Measurements from ENCODE around the gene ABI2.
A peak's percentile ranks its signal among the peaks of the same experiment; 100 is the strongest.
"Not testable (repeated sequence)": the region's sequence is repeated elsewhere in the genome, so short reads cannot be mapped to it uniquely, and the experiment has no call there.

The ABI2 gene

DNA sequence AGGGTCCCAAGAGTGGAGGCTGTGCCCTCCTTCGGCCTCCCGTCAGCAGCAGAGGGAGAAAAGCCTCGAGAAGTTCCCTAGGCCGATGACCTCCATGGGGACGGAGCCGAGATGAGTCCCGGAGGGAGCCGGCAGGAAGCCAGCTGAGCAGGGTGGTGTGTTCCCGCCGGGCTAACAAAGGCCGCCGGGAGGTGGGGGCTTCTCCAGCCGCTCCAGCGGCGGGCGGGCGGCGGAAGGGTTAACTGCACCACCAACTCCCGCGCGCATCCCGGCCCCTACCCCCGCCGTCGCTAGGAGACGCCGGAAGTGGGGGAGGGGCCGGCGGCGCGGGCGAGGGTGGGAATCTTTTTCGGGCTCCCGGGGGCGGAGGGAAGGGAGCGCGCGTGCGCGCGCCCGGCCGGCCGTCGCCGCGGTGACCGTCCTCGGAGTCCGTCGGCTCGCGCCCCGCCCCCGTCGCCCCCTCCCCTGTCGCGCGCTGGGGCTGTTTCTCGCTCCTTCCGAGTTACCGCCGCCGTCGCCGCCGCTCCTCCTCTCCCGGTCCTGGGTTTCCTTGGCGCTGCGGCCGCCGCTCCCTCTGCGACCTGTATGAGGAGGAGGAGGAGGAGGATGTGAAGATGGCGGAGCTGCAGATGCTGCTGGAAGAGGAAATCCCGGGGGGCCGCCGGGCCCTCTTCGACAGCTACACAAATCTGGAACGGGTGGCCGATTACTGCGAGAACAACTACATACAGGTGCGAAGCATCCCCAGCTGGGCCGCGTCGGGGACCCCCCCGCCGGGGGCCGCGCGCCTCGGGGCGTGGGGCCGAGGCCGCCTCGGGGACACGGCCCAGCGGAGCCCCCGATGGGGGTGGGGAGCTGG is at the start of gene ABI2:
ABI2 (plus strand) TSS at position 494 of the 859 bp plus-strand sequence; CDS start at position 615, 121 bp downstream.
- peak; percentile 92 for DNase-seq

DNA sequence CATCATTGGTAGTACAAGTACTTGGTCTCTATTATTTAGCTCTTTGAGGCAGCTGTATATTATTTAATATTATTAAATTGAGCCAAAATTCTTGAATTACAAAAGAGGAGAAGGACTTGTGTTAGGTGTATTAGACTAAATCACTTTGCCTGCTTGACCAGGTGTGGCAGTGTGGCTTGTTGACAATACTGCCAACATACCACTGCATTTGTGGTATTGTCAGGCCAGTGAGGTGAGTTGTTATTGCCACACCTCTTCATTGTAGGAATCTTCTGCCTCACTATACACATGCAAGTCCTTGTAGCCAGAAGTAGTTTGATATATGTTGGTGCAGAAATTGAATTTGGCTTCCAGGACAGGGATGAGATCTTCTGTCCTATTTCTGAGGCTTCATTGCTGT is 48.9 kb upstream of the ABI2 start:
- DNase-seq: no peak

DNA sequence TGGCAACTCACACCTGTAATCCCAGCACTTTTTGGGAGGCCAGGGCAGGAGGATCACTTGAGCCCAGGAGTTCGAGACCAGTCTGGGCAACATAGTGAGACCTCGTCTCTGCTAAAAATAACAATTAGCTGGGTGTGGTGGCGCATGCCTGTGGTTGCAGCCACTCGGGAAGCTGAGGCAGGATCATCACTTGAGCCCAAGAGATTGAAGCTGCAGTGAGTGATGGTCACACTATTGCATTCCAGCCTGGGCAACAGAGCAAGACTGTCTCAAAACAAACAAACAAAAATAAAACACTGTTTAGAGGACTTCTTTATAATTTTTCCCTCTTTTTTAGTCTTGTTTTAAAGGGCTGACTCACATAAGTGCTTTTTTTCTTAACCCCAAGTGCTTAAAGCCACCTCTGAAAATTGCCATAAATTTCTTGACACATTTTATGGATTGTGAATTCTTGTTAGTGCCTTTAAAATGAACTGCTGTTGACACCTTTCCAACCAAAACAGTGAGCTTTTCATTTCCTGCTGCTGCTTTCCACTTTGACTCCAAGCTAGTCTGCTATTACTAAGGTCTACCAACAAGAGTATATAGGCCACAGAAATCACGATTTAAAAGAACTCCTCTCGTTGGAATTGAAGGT is 47.6 kb upstream of the ABI2 start:
- no peak for DNase-seq

DNA sequence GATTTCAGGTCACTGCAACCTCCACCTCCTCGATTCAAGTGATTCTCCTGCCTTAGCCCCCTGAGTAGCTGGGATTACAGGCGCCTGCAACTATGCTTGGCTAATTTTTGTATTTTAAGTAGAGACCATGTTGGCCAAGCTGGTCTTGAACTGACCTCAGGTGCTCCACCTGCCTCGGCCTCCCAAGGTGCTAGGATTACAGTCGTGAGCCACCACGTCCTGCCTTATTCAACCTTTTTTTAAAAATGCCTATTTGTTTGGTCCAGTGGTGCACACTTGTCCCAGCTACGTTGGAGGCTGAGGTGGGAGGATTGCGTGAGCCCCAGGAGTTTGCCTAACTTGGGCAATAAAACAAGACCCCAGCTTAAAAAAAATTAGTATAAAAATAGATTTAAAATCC is 46.1 kb upstream of the ABI2 start:
- no peak for DNase-seq

DNA sequence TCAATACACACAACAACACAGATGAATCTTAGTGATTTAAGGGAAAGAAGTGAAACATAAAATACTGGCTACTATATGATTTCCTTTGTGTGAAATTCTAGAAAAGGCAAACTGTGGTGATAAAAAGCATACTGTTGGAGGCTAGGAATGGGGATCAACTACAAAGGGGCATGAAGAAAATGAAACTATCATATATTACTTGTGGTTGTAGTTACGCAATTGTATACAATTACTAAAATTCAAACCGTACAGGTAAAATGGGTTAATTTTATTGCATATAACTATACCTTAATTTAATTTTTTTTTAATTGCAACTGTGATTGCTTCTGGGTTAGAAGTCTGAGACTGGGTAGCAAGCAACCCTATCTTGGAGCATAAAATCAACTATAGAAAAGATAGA is 41.7 kb upstream of the ABI2 start:
- DNase-seq: no peak

DNA sequence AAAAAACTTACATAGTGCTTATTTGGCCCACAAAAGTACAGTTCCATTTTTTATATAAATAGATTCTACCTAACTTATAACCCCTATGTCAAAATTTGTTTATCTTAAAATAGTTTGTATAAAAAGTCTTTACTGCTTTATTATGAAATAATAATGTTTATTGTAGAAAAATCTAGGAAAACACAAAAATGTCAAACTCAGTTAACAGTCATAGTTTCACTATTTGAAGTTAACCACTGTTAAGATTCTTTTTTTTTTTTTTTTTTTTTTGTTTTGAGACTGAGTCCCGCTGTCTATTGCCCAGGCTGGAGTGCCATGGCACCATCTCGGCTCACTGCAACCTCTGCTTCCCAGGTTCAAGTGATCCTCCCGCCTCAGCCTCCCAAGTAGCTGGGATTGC is 26.5 kb upstream of the ABI2 start:
- no peak for DNase-seq

DNA sequence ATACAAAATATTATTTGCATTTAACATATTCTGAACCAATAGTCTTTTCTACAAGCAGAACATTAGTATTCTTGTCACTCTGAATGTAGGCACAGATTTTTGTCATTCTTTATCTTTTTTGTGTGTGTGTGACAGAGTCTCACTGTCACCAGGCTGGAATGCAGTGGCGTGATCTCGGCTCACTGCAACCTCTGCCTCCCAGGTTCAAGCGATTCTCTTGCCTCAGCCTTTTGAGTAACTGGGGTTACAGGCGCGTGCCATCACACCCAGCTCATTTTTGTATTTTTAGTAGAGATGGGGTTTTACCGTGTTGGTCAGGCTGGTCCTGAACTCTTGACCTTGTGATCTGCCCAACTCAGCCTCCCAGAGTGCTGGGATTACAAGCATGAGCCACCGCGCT is 25.6 kb upstream of the ABI2 start:
- DNase-seq: not testable (repeated sequence)

DNA sequence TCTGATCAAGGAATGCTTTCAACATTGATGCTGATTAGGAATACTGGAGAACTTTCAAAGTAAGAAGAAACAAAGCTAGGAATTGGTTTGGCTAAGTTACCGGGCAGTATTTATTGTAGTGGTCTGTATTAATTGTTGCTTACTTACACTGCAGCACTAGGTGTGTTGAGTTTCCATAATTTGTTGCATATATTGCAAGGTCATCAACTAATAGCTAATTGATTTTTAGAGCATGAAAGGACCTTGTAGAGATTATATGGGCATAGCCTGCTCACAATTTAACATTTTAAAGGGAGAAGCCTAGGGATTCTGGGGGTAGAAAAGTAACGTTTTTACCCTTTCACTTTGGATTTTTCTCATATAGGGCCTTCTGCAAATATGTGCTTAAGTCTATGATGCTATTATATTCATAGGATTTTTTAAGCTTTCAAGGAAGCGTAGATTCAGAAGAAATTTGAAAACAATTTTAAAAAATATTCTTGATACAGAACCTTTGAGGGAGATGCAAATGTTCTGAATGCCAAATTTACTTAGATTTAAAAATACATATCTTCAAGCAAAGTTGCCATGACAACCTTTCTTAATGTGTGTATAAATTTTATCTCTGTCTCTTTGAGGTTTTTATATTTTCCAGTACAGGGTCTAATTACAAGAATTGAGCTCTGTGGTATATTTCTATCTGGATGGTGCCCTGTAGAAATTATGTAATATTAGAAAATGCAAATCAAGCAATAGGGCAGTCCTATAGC is 17.3 kb upstream of the ABI2 start:
- no peak for DNase-seq

DNA sequence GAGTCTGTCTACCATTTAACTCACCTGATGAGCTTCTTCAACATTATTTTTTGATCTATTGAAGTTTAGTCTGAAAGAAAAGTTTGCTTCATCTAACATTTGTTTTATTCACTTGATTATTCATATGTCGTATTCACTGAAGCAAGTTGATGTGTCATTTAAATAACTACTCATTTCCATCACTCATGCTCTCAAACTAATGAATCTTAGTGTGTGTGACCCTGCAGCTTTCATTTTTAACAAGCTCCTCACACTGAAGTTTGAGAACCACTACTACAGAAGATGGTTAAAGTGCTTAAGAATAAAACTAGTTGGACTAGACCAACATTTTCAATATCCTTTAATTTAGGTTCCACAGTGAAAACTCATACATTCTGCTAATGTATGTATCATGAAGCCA is 1.8 kb upstream of the ABI2 start:
- no peak for DNase-seq

DNA sequence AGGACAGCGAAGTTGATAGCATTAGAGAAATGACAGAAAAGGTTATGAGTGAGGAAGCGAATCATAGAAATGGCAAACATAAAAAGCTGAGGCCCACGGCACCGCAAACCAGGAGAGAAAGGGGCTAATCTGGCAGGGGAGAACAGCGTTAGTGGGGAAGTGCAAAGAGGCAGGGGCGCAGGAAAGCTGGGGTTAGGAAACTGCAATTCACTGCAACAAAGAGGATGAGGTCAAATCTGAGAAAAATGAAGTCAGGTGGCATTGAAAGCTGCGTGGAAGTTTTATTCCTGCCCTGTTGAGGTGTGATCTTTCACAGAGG is 653 bp upstream of the ABI2 start:
- peak in 1 of 2 experiments; percentile 39 for DNase-seq

DNA sequence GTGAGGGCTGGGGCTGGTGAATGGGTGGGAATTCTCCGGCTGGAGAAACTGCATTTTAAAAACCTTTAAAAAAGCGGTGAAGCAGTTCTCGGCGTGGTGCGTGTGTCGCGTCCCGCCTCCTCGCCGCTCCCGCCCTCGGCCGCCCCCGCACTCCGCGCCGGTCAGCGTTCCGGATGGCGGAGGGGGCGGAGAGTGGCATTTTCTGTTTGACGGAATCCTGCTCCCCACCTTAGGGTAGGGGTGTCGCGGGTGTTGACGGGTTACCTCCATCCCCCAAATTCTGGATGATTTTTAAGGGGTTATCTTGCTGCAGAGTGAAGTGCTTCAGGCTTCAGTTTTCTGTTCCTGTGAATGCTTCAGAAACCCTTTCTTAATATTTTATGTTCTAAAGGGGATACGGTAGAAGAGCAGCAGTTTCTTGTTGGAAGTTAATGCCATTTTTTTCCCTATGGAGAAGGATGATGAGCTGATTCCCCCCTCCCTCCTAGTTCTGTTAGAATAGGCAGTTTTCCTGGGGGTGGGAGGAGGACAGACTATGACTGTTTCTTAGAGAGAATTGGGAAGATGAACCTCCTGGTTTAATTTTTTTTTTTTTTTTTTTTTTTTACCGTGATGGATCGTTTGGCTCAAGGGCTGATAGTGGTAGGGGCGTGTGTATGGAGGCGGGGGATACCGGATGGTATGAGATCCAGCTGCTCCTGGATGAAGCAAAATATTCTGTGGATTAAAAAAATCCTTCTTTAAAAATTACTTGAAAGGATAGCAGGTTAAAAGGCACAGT is 756 bp downstream of the ABI2 start:
- DNase-seq: peak in 1 of 2 experiments; percentile 38

DNA sequence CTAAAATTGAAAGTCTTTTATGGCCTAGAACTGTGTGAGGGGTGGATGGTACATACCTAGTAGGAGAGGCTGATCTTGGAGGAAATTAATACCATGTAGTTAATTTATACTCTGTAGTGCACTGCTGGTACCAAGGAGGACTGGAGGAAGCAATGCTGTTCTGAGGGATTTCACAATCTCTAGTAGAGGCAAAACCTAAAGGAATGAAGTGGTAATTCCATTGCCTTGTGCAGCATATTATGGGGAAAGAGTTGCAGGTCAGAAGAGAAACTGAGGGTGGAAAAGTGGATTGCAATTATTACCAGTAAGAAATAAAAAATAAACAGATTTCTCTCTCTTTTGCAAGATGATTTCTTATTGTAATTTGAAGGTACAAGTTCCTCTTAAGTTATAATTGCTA is 2.2 kb downstream of the ABI2 start:
- DNase-seq: no peak

DNA sequence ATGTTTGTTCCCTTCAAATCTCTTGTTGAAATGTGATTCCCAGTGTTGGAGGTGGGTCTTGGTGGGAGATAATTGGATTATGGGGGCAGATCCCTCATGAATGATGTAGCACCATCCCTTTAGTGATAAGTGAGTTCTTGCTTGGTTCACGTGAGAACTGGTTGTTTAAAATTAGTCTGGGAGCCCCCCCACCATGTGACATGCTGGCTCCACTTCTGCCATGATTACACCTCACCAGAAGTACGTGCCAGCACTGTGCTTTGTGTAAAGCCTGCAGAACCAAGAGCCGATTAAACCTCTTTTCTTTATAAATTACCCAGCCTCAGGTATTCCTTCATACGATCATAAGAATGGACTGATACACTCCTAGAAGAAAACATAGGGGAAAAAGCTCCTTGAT is 10.1 kb downstream of the ABI2 start:
- DNase-seq: no peak

DNA sequence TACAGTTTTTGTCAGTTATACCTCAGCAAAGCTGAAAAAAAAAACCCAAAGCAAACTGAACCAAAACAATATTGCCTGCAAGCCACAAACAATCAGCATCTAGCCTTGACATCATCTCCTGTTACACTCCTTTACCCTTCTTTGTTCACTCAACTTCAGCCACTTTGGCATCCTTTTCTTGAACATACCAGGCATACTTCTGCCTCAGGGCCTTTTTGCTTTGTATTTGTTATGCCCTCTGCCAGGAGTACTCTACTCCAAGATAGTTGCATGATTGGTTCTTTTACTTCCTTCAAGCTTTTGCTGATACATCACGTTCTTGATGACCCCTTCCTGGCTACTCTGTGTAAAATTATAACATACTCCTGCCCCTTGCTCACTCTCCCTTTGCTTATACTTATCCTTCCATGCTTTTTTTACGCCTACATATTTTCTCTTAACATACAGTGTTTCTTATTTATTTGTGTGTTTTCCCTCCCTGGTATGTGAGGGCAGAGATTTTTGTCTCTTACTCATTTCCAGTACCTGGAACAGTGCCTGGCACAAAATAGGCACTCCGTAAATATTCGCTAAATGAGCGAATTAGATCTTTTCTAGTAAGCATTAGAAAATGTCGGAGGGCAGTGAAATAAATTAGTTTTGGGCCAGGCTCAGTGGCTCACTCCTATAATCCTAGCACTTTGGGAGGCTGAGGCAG is 12.7 kb downstream of the ABI2 start:
- DNase-seq: no peak

DNA sequence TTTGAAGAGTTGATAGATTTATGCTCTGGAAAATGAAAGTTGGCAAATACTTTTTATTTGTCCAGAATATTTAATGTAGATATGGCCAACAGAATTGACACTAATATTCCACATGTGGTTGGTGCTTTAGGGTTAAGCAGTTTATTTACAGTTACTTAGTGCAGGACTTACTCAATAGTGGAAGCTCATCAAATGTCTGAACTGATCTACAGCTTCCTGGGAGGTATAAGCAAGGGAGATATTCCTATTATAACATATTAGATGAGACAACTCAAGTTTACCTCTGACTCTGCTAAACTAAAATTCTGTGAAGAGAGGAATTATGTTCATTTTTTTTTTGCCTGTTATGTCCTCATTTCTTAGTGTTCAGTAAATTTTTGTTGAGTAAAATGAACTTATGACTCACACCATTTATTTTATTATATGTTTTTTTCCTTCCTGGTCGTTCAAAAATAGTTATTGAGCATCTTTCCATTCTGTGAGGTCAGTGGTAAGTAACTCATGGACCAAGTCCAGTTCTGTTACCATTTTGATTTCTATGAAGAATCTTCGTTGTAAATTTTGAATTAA is 13.6 kb downstream of the ABI2 start:
- DNase-seq: no peak

DNA sequence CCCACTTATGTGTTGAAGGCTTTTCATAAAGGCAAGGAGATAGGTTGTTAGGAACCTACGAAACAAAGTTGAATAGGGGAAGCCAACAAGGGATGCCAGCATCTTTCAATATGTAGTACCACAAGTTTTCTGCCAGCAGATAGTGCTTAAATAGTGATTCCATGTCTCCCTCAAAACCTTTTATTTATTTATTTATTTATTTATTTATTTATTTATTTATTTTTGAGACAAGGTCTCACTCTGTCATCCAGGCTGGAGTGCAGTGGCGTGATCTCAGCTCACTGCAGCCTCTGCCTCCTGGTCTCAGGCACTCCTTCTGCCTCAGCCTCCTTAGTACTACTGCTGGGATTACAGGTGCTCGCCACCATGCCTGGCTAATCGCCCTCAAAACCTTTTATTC is 14.2 kb downstream of the ABI2 start:
- not testable (repeated sequence) for DNase-seq

DNA sequence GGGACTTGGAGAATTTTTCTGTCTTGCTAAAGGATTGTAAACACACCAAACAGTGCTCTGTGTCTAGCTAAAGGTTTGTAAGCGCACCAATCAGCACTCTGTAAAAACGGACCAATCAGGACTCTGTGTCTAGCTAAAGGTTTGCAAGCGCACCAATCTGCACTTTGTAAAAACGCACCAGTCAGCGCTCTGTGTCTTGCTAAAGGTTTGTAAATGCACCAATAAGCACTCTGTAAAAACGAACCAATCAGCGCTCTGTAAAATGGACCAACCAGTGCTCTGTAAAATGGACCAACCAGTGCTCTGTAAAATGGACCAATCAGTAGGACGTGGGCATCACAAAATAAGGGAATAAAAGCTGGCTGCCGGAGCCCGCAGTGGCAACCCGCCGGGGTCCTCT is 16.5 kb downstream of the ABI2 start:
- DNase-seq: no peak

DNA sequence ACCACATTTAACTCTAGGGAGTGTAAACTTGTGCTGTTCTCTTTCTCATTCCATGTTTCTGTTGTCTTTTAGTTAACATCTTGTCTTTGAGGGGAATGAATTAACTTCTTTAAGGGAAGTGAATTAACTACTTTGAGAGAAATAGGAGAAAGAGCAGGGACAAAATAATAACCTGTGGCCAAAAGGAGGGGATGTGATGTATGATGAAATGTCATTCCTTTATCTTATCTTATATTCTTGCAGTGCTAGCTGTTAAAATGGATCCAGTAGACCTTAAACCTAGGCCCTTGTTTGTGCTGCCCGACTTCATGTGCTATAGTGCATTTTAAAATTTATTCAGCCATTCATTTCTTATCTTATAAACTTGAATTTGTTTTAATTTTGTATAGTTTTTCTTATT is 18.4 kb downstream of the ABI2 start:
- DNase-seq: no peak

DNA sequence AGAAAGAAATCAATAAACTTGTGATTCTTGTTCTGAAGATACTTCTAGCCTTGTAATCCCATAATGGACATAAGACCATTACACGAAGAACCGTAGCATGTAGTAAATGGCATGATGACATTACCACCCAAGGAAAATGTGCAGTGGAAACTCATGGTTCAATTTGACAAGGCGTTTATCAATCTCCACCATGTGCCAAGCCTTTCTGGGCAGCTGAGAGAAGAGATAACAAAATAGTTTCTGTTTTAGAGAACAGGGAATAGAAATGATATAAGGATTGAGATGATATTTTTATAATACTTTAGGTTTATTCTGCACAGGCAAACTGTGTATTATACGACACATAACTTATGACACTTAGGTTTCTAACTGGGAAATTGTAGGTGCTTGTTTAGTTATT is 19.2 kb downstream of the ABI2 start:
- no peak for DNase-seq

DNA sequence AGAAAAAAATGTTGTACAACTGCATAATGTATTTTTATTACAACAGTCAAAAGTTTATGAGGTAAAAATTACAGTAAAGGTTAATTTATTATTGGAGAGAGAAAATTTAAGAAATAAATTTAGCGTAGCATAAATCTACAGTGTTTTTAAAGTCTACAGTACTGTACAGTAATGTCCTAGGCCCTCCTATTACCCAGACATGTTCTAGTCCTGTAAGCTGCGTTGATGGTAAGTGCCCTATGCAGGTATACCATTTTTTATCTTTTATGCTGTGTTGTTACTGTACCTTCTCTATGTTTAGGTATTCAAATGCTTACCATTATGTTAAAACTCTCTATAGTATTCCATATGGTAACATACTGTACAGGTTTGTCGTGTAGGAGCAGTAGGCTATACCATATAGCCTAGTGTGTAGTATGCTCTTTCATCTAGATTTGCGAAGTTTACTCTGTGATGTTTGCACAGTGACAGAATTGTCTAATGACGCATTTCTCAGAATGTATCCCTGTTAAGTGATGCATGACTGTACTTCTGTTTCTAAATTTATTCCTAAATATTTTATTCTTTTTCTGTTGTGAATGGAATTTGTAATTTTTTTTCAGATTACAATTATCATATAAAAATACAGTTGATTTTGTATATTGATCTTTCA is 24.5 kb downstream of the ABI2 start:
- DNase-seq: peak; percentile 11 to 46

DNA sequence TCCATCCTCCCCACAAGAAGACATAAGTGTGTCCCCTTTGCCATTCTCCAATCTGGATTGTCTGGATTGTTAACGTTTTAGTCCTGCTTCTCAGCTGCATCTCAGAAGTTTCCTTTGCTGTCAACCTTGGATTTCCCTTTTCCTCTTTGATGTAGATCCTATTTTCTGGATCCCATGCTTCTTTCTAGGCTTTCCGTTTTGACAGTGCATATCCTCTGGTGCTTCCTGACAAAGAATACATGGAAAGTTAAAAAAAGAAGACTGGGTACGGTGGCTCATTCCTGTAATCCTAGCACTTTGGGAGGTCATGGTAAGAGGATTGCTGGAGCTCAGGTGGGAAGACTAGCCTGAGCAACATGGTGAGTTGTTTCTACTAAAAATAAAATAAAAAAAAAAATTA is 26.8 kb downstream of the ABI2 start:
- no peak for DNase-seq

DNA sequence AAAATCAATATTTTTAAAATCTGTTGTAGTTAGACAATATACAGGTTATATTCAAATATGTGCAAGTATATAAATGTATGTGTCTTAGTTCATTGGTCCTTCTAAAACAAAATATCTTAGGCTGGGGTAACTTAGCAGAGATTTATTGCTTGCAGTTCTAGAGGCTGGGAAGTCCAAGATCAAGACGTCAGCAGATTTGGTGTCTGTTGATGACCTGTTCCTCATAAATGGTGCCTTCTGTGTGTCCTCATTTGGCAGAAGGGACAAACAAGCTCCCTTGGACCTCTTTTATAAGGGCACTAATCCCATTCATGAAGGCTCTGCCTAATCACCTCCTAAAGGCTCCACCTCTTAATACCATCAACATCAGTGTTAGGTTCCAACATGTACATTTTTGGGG is 31.3 kb downstream of the ABI2 start:
- no peak for DNase-seq

Data from NCI-H2081 (cell line).